ENCODE measurements around the gene SIK3.
"Not testable (repeated sequence)": the region's sequence is repeated elsewhere in the genome, so short reads cannot be mapped to it uniquely, and the experiment has no call there.

Gene SIK3

GRCh38 chr11:117098269-117099232 lies at the start of gene SIK3:
SIK3 (minus strand) TSS chr11:117098428; CDS start chr11:117098415, 13 bp downstream.
- peak; percentile 64 to 91 for DNase-seq

GRCh38 chr11:117146521-117146920 lies 48.3 kb upstream of the SIK3 start:
- no peak for DNase-seq

- no peak for DNase-seq
Measured at GRCh38 chr11:117145393-117145761, 47.1 kb upstream of the SIK3 start.

- DNase-seq = peak in 1 of 2 experiments; percentile 57
Measured at GRCh38 chr11:117144477-117145392, 46.5 kb upstream of the SIK3 start.

GRCh38 chr11:117143871-117144476 lies 45.7 kb upstream of the SIK3 start, which contains the start of gene PAFAH1B2:
PAFAH1B2 (plus strand) TSS chr11:117144287; CDS start chr11:117152448, 8,161 bp downstream.
- peak; percentile 85 to 91 for DNase-seq

- peak in 1 of 2 experiments; percentile 15 for DNase-seq
Measured at GRCh38 chr11:117143390-117143789, 45.2 kb upstream of the SIK3 start.

- not testable (repeated sequence) for DNase-seq
Measured at GRCh38 chr11:117137223-117138086, 39.2 kb upstream of the SIK3 start.

- not testable (repeated sequence) for DNase-seq
Measured at GRCh38 chr11:117134979-117135378, 36.8 kb upstream of the SIK3 start.

- no peak for DNase-seq
Measured at GRCh38 chr11:117134431-117134830, 36.2 kb upstream of the SIK3 start.

- DNase-seq = no peak
Measured at GRCh38 chr11:117130879-117131278, 32.7 kb upstream of the SIK3 start.

- DNase-seq = not testable (repeated sequence)
Measured at GRCh38 chr11:117130396-117130795, 32.2 kb upstream of the SIK3 start.

- no peak for DNase-seq
Measured at GRCh38 chr11:117128289-117128688, 30.1 kb upstream of the SIK3 start.

- DNase-seq = peak; percentile 8 to 43
Measured at GRCh38 chr11:117127171-117127901, 29.1 kb upstream of the SIK3 start.

- no peak for DNase-seq
Measured at GRCh38 chr11:117126223-117126965, 28.2 kb upstream of the SIK3 start.

GRCh38 chr11:117122556-117122955 lies 24.3 kb upstream of the SIK3 start:
- DNase-seq = no peak

- DNase-seq = no peak
Measured at GRCh38 chr11:117121176-117121575, 22.9 kb upstream of the SIK3 start.

GRCh38 chr11:117117681-117118080 lies 19.5 kb upstream of the SIK3 start:
- DNase-seq = no peak

GRCh38 chr11:117112939-117113338 lies 14.7 kb upstream of the SIK3 start:
- DNase-seq = not testable (repeated sequence)

GRCh38 chr11:117112497-117112896 lies 14.3 kb upstream of the SIK3 start:
- not testable (repeated sequence) for DNase-seq

GRCh38 chr11:117110294-117110950 lies 12.2 kb upstream of the SIK3 start:
- DNase-seq = no peak

All from NCI-H187 (cell line).